AG10803 (cell line): Measurements from ENCODE around the gene KIF19.
"Not testable (repeated sequence)": the region's sequence is repeated elsewhere in the genome, so short reads cannot be mapped to it uniquely, and the experiment has no call there.

Experiments used
- DNase-seq: peaks from one replicate; pipeline ENCODE4 v3.0.0; 2010; ENCODE audit warnings: low read depth
- H3K4me3 ChIP-seq: 2 replicates; pipeline ENCODE4 v1.5.1; 2011; ENCODE audit warnings: mild to moderate bottlenecking, low read length, control low read depth
- TF ChIP-seq, protein P1 (sequence below): conservative IDR thresholded peaks from 2 replicates; pipeline ENCODE4 v1.5.1; 2011; ENCODE audit warnings: mild to moderate bottlenecking, low read length, control low read depth, inconsistent platforms

Gene KIF19

DNA sequence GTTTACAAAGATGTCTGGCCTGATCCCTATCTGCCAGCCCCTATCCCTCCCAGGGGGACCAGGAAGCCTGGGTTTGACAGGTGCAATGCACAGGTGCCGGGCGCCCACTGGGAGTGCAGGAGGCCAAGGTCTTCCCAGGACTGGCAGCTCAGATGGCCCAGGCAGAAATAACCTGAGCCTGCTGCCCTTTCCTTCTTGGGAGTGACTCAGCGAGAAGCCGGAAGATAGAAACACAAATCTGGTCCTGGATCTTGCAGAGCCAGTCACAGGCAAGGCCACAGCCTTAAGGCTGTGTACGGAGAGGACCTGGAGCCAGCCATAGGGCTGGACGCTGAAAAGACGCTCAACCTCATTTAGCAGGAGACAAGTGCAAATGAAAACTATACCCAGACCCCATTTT, 69.0 kb downstream of the KIF19 start:
- no peak for DNase-seq
- TF ChIP-seq, protein P1, sequence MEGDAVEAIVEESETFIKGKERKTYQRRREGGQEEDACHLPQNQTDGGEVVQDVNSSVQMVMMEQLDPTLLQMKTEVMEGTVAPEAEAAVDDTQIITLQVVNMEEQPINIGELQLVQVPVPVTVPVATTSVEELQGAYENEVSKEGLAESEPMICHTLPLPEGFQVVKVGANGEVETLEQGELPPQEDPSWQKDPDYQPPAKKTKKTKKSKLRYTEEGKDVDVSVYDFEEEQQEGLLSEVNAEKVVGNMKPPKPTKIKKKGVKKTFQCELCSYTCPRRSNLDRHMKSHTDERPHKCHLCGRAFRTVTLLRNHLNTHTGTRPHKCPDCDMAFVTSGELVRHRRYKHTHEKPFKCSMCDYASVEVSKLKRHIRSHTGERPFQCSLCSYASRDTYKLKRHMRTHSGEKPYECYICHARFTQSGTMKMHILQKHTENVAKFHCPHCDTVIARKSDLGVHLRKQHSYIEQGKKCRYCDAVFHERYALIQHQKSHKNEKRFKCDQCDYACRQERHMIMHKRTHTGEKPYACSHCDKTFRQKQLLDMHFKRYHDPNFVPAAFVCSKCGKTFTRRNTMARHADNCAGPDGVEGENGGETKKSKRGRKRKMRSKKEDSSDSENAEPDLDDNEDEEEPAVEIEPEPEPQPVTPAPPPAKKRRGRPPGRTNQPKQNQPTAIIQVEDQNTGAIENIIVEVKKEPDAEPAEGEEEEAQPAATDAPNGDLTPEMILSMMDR: no peak
- H3K4me3 ChIP-seq: no peak overlapping the region

- H3K4me3 ChIP-seq: no peak overlapping the region
- TF ChIP-seq, protein P1: no peak
- no peak for DNase-seq
These were observed 70.5 kb downstream of the KIF19 start for GRCh38 chr17:74396567-74396966.

- TF ChIP-seq, protein P1: no peak
These were observed 76.0 kb downstream of the KIF19 start for GRCh38 chr17:74402048-74402447.

GRCh38 chr17:74403512-74404137, 77.6 kb downstream of the KIF19 start:
- no peak for DNase-seq
- H3K4me3 ChIP-seq: no peak overlapping the region
- TF ChIP-seq, protein P1: no peak

More at GRCh38 chr17:74402048-74402447, 76.0 kb downstream of the KIF19 start:
- no peak for DNase-seq
- no peak overlapping the region for H3K4me3 ChIP-seq

- TF ChIP-seq, protein P1: no peak
- DNase-seq: no peak
- no peak overlapping the region for H3K4me3 ChIP-seq
These were observed 78.2 kb downstream of the KIF19 start for GRCh38 chr17:74404218-74404617.

GRCh38 chr17:74404789-74405188, 78.8 kb downstream of the KIF19 start:
- DNase-seq: no peak
- TF ChIP-seq, protein P1: no peak
- H3K4me3 ChIP-seq: no peak overlapping the region

DNA sequence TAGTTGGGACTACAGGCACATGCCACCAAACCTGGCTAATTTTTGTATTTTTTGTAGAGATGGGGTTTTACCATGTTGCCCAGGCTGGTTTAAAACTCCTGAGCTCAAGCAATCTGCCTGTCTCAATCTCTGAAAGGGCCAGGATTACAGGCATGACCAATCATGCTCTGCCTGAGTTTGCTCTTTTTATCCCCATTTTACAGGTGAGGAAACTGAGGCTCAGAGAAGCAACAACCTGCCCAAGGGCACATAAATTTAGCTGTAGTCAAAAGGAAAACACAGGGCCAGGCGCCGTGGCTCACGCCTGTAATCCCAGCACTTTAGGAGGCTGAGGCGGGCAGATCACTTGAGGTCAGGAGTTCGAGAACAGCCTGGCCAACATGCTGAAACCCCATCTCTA, 79.3 kb downstream of the KIF19 start:
- not testable (repeated sequence) for H3K4me3 ChIP-seq, DNase-seq
